IgD-negative memory B cell (primary cell): ENCODE data around the gene COL9A3. TPM values are rescaled to one million over a fixed set of nuclear protein-coding genes. Genes with fewer than 3 reads are reported as not detected.

ENCODE experiments used
- H3K27ac Mint-ChIP-seq, 3 donors: one replicate each; pipeline ENCODE4 v1.8.0; 2020 to 2022; ENCODE audit warnings: mild to moderate bottlenecking in 3 of 3, mixed read lengths in 3 of 3, moderate library complexity in 1 of 3
- H3K27me3 Mint-ChIP-seq: one replicate; pipeline ENCODE4 v1.8.0; 2021; ENCODE audit warnings: mixed read lengths
- H3K36me3 Mint-ChIP-seq: one replicate; pipeline ENCODE4 v1.8.0; 2020; ENCODE audit warnings: mild to moderate bottlenecking, mixed read lengths
- H3K4me1 Mint-ChIP-seq, 3 donors: one replicate each; pipeline ENCODE4 v1.8.0; 2020 to 2022; ENCODE audit warnings: mixed read lengths in 3 of 3, mild to moderate bottlenecking in 1 of 3
- H3K4me3 Mint-ChIP-seq, 4 donors: one replicate each; pipeline ENCODE4 v1.8.0; 2020 to 2022; ENCODE audit warnings: mild to moderate bottlenecking in 4 of 4, mixed read lengths in 4 of 4, moderate library complexity in 3 of 4
- H3K9me3 Mint-ChIP-seq, 3 donors: one replicate each; pipeline ENCODE4 v1.8.0; 2020 to 2021; ENCODE audit warnings: mixed read lengths in 3 of 3, mild to moderate bottlenecking in 1 of 3
- polyA plus RNA-seq: library from polyadenylated mRNA; unstranded; fragments of 300-500 nt; fragmentation: Illumina TruSeq; gene quantifications from one replicate; pipeline ENCODE4 v1.2.3, GENCODE V29; 2021

COL9A3 gene
- 11.9 TPM for polyA plus RNA-seq

- Mint-ChIP-seq H3K4me1 (peaks cover 0 to 11% (median 6%) of the 10 kb centered on the region in 3 donors), H3K36me3 (no peaks in the 10 kb centered on the region), H3K27ac (no peak within 1 kb of the TSS), H3K4me3 (peak within 1 kb of the TSS; percentile 8 to 85 (median 37)), H3K9me3 (no peaks in the 10 kb centered on the region), H3K27me3 (peaks cover 25% of the 10 kb centered on the region)
These were observed at the start of gene COL9A3 for GRCh38 chr20:62816884-62817873. TSS of gene COL9A3 (plus strand) at chr20:62817050. CDS start at chr20:62817065, 15 bp downstream.

- H3K27me3 Mint-ChIP-seq = peaks cover 6% of the 10 kb centered on the region
- no peak overlapping the region for H3K27ac Mint-ChIP-seq
- H3K36me3 Mint-ChIP-seq = no peaks in the 10 kb centered on the region
- peaks cover 0 to 2% (median 0%) of the 10 kb centered on the region in 3 donors for H3K4me1 Mint-ChIP-seq
- no peaks in the 10 kb centered on the region for H3K9me3 Mint-ChIP-seq
- H3K4me3 Mint-ChIP-seq = peak overlapping the region in 1 of 4 donors; percentile 75
These were observed 48.7 kb upstream of the COL9A3 start for GRCh38 chr20:62768234-62768546.

- Mint-ChIP-seq H3K27ac (peak overlapping the region in 1 of 3 donors; percentile 25), H3K27me3 (peaks cover 2% of the 10 kb centered on the region), H3K4me3 (peak overlapping the region in 1 of 4 donors; percentile 56), H3K4me1 (peaks cover 0 to 2% (median 0%) of the 10 kb centered on the region in 3 donors), H3K9me3 (no peaks in the 10 kb centered on the region), H3K36me3 (no peaks in the 10 kb centered on the region)
These were observed 48.1 kb upstream of the COL9A3 start for GRCh38 chr20:62768551-62769287.

- no peak overlapping the region for H3K4me3 Mint-ChIP-seq
- H3K27me3 Mint-ChIP-seq = peaks cover 2% of the 10 kb centered on the region
- peaks cover 0 to 2% (median 2%) of the 10 kb centered on the region in 3 donors for H3K4me1 Mint-ChIP-seq
- H3K36me3 Mint-ChIP-seq = no peaks in the 10 kb centered on the region
- no peaks in the 10 kb centered on the region for H3K9me3 Mint-ChIP-seq
- H3K27ac Mint-ChIP-seq = no peak overlapping the region
These were observed 47.3 kb upstream of the COL9A3 start for GRCh38 chr20:62769346-62770071.

GRCh38 chr20:62770111-62770910, 46.5 kb upstream of the COL9A3 start:
- Mint-ChIP-seq H3K27ac (no peak overlapping the region), H3K36me3 (no peaks in the 10 kb centered on the region), H3K27me3 (peaks cover 2% of the 10 kb centered on the region), H3K4me3 (no peak overlapping the region), H3K4me1 (peaks cover 0 to 2% (median 2%) of the 10 kb centered on the region in 3 donors), H3K9me3 (no peaks in the 10 kb centered on the region)

GRCh38 chr20:62770916-62771315, 45.9 kb upstream of the COL9A3 start:
- Mint-ChIP-seq H3K9me3 (no peaks in the 10 kb centered on the region), H3K36me3 (no peaks in the 10 kb centered on the region), H3K27me3 (peaks cover 2% of the 10 kb centered on the region), H3K27ac (no peak overlapping the region), H3K4me1 (peaks cover 0 to 5% (median 2%) of the 10 kb centered on the region in 3 donors), H3K4me3 (no peak overlapping the region)

GRCh38 chr20:62771396-62772102, 45.3 kb upstream of the COL9A3 start:
- Mint-ChIP-seq H3K27me3 (peaks cover under 1% of the 10 kb centered on the region), H3K4me1 (peaks cover 0 to 9% (median 2%) of the 10 kb centered on the region in 3 donors), H3K27ac (no peak overlapping the region)

GRCh38 chr20:62772103-62772611, 44.7 kb upstream of the COL9A3 start:
- peaks cover 0 to 12% (median 1%) of the 10 kb centered on the region in 3 donors for H3K4me1 Mint-ChIP-seq
- H3K27ac Mint-ChIP-seq = no peak overlapping the region

More at GRCh38 chr20:62771396-62772102, 45.3 kb upstream of the COL9A3 start:
- Mint-ChIP-seq H3K9me3 (no peaks in the 10 kb centered on the region), H3K36me3 (no peaks in the 10 kb centered on the region), H3K4me3 (no peak overlapping the region)

GRCh38 chr20:62772619-62772989, 44.2 kb upstream of the COL9A3 start:
- Mint-ChIP-seq H3K36me3 (no peaks in the 10 kb centered on the region), H3K27ac (no peak overlapping the region), H3K4me3 (no peak overlapping the region), H3K9me3 (no peaks in the 10 kb centered on the region), H3K27me3 (no peaks in the 10 kb centered on the region), H3K4me1 (peaks cover 0 to 14% (median 0%) of the 10 kb centered on the region in 3 donors)

More at GRCh38 chr20:62772103-62772611, 44.7 kb upstream of the COL9A3 start:
- Mint-ChIP-seq H3K9me3 (no peaks in the 10 kb centered on the region), H3K27me3 (no peaks in the 10 kb centered on the region), H3K4me3 (no peak overlapping the region), H3K36me3 (no peaks in the 10 kb centered on the region)

GRCh38 chr20:62772990-62773844, 43.6 kb upstream of the COL9A3 start:
- H3K4me3 Mint-ChIP-seq = no peak overlapping the region
- H3K36me3 Mint-ChIP-seq = no peaks in the 10 kb centered on the region
- H3K27ac Mint-ChIP-seq = peak overlapping the region in 1 of 3 donors; percentile 50
- H3K4me1 Mint-ChIP-seq = peaks cover 0 to 14% (median 0%) of the 10 kb centered on the region in 3 donors
- no peaks in the 10 kb centered on the region for H3K9me3 Mint-ChIP-seq
- H3K27me3 Mint-ChIP-seq = no peaks in the 10 kb centered on the region

- Mint-ChIP-seq H3K27me3 (no peaks in the 10 kb centered on the region), H3K4me1 (peaks cover 0 to 15% (median 0%) of the 10 kb centered on the region in 3 donors), H3K27ac (peak overlapping the region in 1 of 3 donors; percentile 67), H3K36me3 (no peaks in the 10 kb centered on the region), H3K9me3 (no peaks in the 10 kb centered on the region), H3K4me3 (peak overlapping the region in 1 of 4 donors; percentile 41)
These were observed 42.8 kb upstream of the COL9A3 start for GRCh38 chr20:62773845-62774714.

- Mint-ChIP-seq H3K9me3 (no peaks in the 10 kb centered on the region), H3K27me3 (no peaks in the 10 kb centered on the region), H3K4me1 (peaks cover 0 to 15% (median 0%) of the 10 kb centered on the region in 3 donors), H3K27ac (no peak overlapping the region), H3K4me3 (no peak overlapping the region), H3K36me3 (no peaks in the 10 kb centered on the region)
These were observed 42.1 kb upstream of the COL9A3 start for GRCh38 chr20:62774762-62775161.
